Naive thymus-derived CD4-positive, alpha-beta T cell (primary cell): ENCODE measurements around the gene CLEC6A. TPM values are rescaled to one million over a fixed set of nuclear protein-coding genes. Genes with fewer than 3 reads are reported as not detected.

ENCODE experiments used
- polyA plus RNA-seq, 2 donors: library from polyadenylated mRNA; unstranded; fragments of 300-500 nt; fragmentation: Illumina TruSeq; gene quantifications; one replicate each; pipeline ENCODE4 v1.2.3, GENCODE V29; 2021
- total RNA-seq, 6 experiments: library from RNA in 5 of 6; stranded (reverse) in 5 of 6; gene quantifications; 1 replicate in 5 of 6; 2 replicates in 1 of 6; pipeline ENCODE4 v1.2.3 and lab custom pipeline; 2021 to 2026

Gene CLEC6A
- total and polyA plus RNA-seq, 7 experiments from 2014 or later: 0.34 to 0.51 TPM; not detected in 5

Other genes starting within 250 kb of the CLEC6A start
- under 1 TPM in 3 of 5 experiments, not detected in 2; 0.15 to 0.59 (median 0.37) TPM for gene FAM90A1, start 228.3 kb upstream of the CLEC6A start, total RNA-seq
- gene FAM90A1, start 228.3 kb upstream of the CLEC6A start, polyA plus RNA-seq: not detected
- 1 to 10 TPM in 1 of 5 experiments, under 1 TPM in 1, not detected in 3; 0.45 to 7.0 TPM for gene CLEC4D, start 57.5 kb downstream of the CLEC6A start, total RNA-seq
- gene CLEC4D, start 57.5 kb downstream of the CLEC6A start, polyA plus RNA-seq: not detected
- gene CLEC4E, start 84.9 kb downstream of the CLEC6A start, total RNA-seq: 10 to 100 TPM in 1 of 5 experiments, 1 to 10 TPM in 1, not detected in 3; 5.4 to 19.2 TPM
- gene CLEC4E, start 84.9 kb downstream of the CLEC6A start, polyA plus RNA-seq: not detected
- not detected for gene AICDA, start 156.9 kb downstream of the CLEC6A start, total RNA-seq
- gene AICDA, start 156.9 kb downstream of the CLEC6A start, polyA plus RNA-seq: not detected
- not detected for gene MFAP5, start 206.9 kb downstream of the CLEC6A start, total RNA-seq
- not detected for gene MFAP5, start 206.9 kb downstream of the CLEC6A start, polyA plus RNA-seq
- 10 to 100 TPM in 4 of 5 experiments, 1 to 10 TPM in 1; 1.8 to 31.3 (median 18.2) TPM for gene RIMKLB, start 242.0 kb downstream of the CLEC6A start, total RNA-seq
- gene RIMKLB, start 242.0 kb downstream of the CLEC6A start, polyA plus RNA-seq: 1 to 10 TPM; 4.0 to 5.7 TPM